ENCODE results near the gene CCR7.

- TF ChIP-seq CTCF (IDR thresholded peaks at IDR 0.05; ENCODE audit: insufficient read depth, low read depth, low read length) (no peak), EZH2 (IDR thresholded peaks at IDR 0.05; ENCODE audit: insufficient read depth, low read length) (no peak)
Measured at GRCh38 chr17:40565769-40566409, 617 bp upstream of the CCR7 start.

Measured in astrocyte (in vitro differentiated cells and primary cell).